Peyer's patch (tissue), 4 donors: Measurements from ENCODE around the gene PPP1R12B. TPM values are rescaled to one million over a fixed set of nuclear protein-coding genes. Genes with fewer than 3 reads are reported as not detected.

Source experiments
- DNase-seq, 3 donors: peaks; one replicate each; pipeline ENCODE4 v3.0.0-alpha.2; 2017 to 2019
- H3K27ac ChIP-seq, 4 donors: fragments of 200-600 bp; sonication (generic); one replicate each; pipeline ENCODE4 v1.5.1; 2016 to 2019
- H3K27me3 ChIP-seq, 2 donors: fragments of 200-600 bp; sonication (generic); one replicate each; pipeline ENCODE4 v1.5.1; 2019
- H3K36me3 ChIP-seq, 3 donors: fragments of 200-600 bp; sonication (generic); one replicate each; pipeline ENCODE4 v1.5.1; 2016 to 2019
- H3K4me1 ChIP-seq, 4 donors: fragments of 200-600 bp; sonication (generic); one replicate each; pipeline ENCODE4 v1.5.1; 2016 to 2019
- H3K4me3 ChIP-seq, 4 donors: fragments of 200-600 bp; sonication (generic); 1 replicate in 3 of 4; 2 replicates in 1 of 4; pipeline ENCODE4 v1.5.1; 2016 to 2019; ENCODE audit warnings: mild to moderate bottlenecking in 1 of 4
- H3K9me3 ChIP-seq, 4 donors: fragments of 200-600 bp; sonication (generic); one replicate each; pipeline ENCODE4 v1.5.1; 2016 to 2019; ENCODE audit warnings: mild to moderate bottlenecking in 1 of 4
- CTCF ChIP-seq, 6 experiments: fragments of 450-650 bp in 4 of 6; fragments of 200-600 bp in 2 of 6; sonication (generic) in 1 of 6; IDR thresholded peaks; one replicate each; pipeline ENCODE4 v1.5.1; 2017 to 2019; ENCODE audit warnings: antibody characterized with exemption in 6 of 6, mild to moderate bottlenecking in 3 of 6, moderate library complexity in 1 of 6
- POLR2A ChIP-seq, 2 donors: fragments of 450-650 bp; IDR thresholded peaks; one replicate each; pipeline ENCODE4 v1.5.1; 2017; ENCODE audit warnings: antibody characterized with exemption in 2 of 2, mild to moderate bottlenecking in 2 of 2, moderate library complexity in 2 of 2
- total RNA-seq, 4 donors: library from RNA; depleted of rRNA; stranded (reverse); fragments of >200 nt; gene quantifications; one replicate each; pipeline ENCODE4 v1.1.0, GENCODE V29; 2016

Gene PPP1R12B
- total RNA-seq, 4 donors from 2014 or later: 33.1 to 131 (median 90.8) TPM

DNA sequence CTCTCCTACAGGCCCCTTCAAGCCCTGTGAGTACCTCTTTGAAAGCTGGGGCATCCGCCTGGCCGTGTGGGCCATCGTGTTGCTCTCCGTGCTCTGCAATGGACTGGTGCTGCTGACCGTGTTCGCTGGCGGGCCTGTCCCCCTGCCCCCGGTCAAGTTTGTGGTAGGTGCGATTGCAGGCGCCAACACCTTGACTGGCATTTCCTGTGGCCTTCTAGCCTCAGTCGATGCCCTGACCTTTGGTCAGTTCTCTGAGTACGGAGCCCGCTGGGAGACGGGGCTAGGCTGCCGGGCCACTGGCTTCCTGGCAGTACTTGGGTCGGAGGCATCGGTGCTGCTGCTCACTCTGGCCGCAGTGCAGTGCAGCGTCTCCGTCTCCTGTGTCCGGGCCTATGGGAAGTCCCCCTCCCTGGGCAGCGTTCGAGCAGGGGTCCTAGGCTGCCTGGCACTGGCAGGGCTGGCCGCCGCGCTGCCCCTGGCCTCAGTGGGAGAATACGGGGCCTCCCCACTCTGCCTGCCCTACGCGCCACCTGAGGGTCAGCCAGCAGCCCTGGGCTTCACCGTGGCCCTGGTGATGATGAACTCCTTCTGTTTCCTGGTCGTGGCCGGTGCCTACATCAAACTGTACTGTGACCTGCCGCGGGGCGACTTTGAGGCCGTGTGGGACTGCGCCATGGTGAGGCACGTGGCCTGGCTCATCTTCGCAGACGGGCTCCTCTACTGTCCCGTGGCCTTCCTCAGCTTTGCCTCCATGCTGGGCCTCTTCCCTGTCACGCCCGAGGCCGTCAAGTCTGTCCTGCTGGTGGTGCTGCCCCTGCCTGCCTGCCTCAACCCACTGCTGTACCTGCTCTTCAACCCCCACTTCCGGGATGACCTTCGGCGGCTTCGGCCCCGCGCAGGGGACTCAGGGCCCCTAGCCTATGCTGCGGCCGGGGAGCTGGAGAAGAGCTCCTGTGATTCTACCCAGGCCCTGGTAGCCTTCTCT lies 30.3 kb upstream of the PPP1R12B start:
- Histone ChIP-seq H3K4me3 (no peak overlapping the region), H3K36me3 (no peaks in the 10 kb centered on the region), H3K27me3 (no peaks in the 10 kb centered on the region), H3K9me3 (no peaks in the 10 kb centered on the region), H3K27ac (no peak overlapping the region), H3K4me1 (no peaks in the 10 kb centered on the region)
- DNase-seq: no peak
- TF ChIP-seq POLR2A (IDR thresholded peaks at IDR 0.05): no peak
- no peak for TF ChIP-seq CTCF (IDR thresholded peaks at IDR 0.05)

GRCh38 chr1:202319381-202320080 lies 29.0 kb upstream of the PPP1R12B start:
- no peak for TF ChIP-seq CTCF (IDR thresholded peaks at IDR 0.05)
- no peak for TF ChIP-seq POLR2A (IDR thresholded peaks at IDR 0.05)
- H3K9me3 ChIP-seq: no peaks in the 10 kb centered on the region
- no peak overlapping the region for H3K4me3 ChIP-seq
- no peak for DNase-seq
- no peaks in the 10 kb centered on the region for H3K27me3 ChIP-seq
- H3K4me1 ChIP-seq: no peaks in the 10 kb centered on the region
- no peaks in the 10 kb centered on the region for H3K36me3 ChIP-seq
- H3K27ac ChIP-seq: no peak overlapping the region

GRCh38 chr1:202320081-202320405 lies 28.5 kb upstream of the PPP1R12B start:
- no peak overlapping the region for H3K4me3 ChIP-seq
- no peaks in the 10 kb centered on the region for H3K27me3 ChIP-seq
- H3K27ac ChIP-seq: no peak overlapping the region
- no peaks in the 10 kb centered on the region for H3K9me3 ChIP-seq
- no peak for DNase-seq
- H3K4me1 ChIP-seq: no peaks in the 10 kb centered on the region
- H3K36me3 ChIP-seq: no peaks in the 10 kb centered on the region
- TF ChIP-seq CTCF (IDR thresholded peaks at IDR 0.05) (no peak), POLR2A (IDR thresholded peaks at IDR 0.05) (no peak)

DNA sequence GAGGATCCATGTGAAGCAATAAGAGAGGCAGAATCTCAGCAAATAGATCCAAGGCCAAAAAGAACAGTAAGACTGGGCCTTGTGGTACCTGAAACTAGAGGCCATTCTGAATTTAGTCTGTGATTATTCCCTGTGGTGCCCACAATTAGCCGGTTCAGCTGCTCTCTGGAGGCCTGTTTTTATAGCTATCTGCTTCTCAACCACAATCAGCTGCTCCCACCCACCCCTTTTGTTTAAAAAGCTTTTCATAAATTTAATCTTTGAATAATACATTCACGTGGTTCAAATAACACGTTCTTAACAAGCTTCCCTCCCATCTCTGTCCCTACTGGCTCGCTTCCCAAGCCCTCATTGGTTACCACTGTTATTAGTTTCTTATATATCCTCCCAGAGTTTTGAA lies 24.8 kb upstream of the PPP1R12B start:
- Histone ChIP-seq H3K9me3 (no peaks in the 10 kb centered on the region), H3K4me3 (no peak overlapping the region)

DNA sequence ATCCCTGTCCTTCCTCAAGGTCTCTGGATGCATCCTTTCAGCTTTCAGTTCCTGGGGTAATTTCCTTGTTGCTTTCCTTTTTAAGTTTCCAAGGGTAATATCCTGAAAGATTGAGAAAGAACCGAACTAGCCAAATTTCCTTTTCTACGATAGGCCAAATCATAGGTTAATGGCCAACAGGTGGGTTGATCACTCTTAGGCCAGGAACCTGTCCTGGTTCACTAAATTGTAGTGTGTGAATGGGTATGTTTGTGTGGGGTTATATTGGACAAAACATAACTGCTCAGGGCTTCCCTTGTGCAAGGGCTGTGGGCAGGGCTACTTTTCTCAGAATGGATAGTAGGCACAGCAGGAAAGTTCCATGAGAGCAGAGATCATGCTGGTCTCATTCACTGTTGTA lies 23.9 kb upstream of the PPP1R12B start:
- no peaks in the 10 kb centered on the region for H3K9me3 ChIP-seq
- no peak overlapping the region for H3K27ac ChIP-seq
- TF ChIP-seq POLR2A (IDR thresholded peaks at IDR 0.05): no peak
- no peak for TF ChIP-seq CTCF (IDR thresholded peaks at IDR 0.05)
- H3K27me3 ChIP-seq: no peaks in the 10 kb centered on the region
- no peak for DNase-seq
- no peaks in the 10 kb centered on the region for H3K4me1 ChIP-seq
- H3K36me3 ChIP-seq: no peaks in the 10 kb centered on the region
- H3K4me3 ChIP-seq: no peak overlapping the region

More for the DNA sequence above, 24.8 kb upstream of the PPP1R12B start:
- H3K36me3 ChIP-seq: no peaks in the 10 kb centered on the region
- no peak for DNase-seq
- TF ChIP-seq CTCF (IDR thresholded peaks at IDR 0.05) (no peak), POLR2A (IDR thresholded peaks at IDR 0.05) (no peak)
- H3K27me3 ChIP-seq: no peaks in the 10 kb centered on the region
- H3K27ac ChIP-seq: no peak overlapping the region
- no peaks in the 10 kb centered on the region for H3K4me1 ChIP-seq
